Neuronal stem cell (in vitro differentiated cells): Measurements from ENCODE around the gene CLIP4.

ENCODE experiments used
- DNase-seq: peaks from one replicate; pipeline ENCODE4 v3.0.0-alpha.2; 2013; ENCODE audit warnings: low spot score
- H2AFZ ChIP-seq: one replicate; pipeline ENCODE4 v1.6.1; 2013; ENCODE audit warnings: mild to moderate bottlenecking, low read length, inconsistent platforms
- H2AK5ac ChIP-seq: 2 replicates; pipeline ENCODE4 v1.6.1; 2013; ENCODE audit warnings: low read depth, mild to moderate bottlenecking, inconsistent platforms, low read length, moderate library complexity, mixed read lengths
- H2BK120ac ChIP-seq: 2 replicates; pipeline ENCODE4 v1.6.1; 2013; ENCODE audit warnings: low read depth, mild to moderate bottlenecking, inconsistent platforms, low read length, moderate library complexity, mixed read lengths
- H2BK12ac ChIP-seq: one replicate; pipeline ENCODE4 v1.6.1; 2013; ENCODE audit warnings: low read length, inconsistent platforms
- H2BK15ac ChIP-seq: 2 replicates; pipeline ENCODE4 v1.6.1; 2013; ENCODE audit warnings: mild to moderate bottlenecking, low read length, inconsistent platforms, mixed read lengths
- H2BK5ac ChIP-seq: one replicate; pipeline ENCODE4 v1.6.1; 2013; ENCODE audit warnings: inconsistent platforms, mild to moderate bottlenecking, low read length, moderate library complexity
- H3K14ac ChIP-seq: one replicate; pipeline ENCODE4 v1.6.1; 2013; ENCODE audit warnings: low read length, inconsistent platforms
- H3K18ac ChIP-seq: 2 replicates; pipeline ENCODE4 v1.6.1; 2013; ENCODE audit warnings: low read length, inconsistent platforms
- H3K23ac ChIP-seq: 2 replicates; pipeline ENCODE4 v1.6.1; 2013; ENCODE audit warnings: low read depth, mild to moderate bottlenecking, mixed read lengths, low read length, inconsistent platforms; ENCODE audit not compliant: poor library complexity
- H3K27ac ChIP-seq: replicated peaks from 3 replicates; pipeline ENCODE4 v1.5.1; 2013; ENCODE audit warnings: low read length, inconsistent platforms
- H3K27me3 ChIP-seq, 3 experiments: 2 replicates each; pipeline ENCODE4 v1.6.1; 2013; ENCODE audit warnings: low read length in 3 of 3, mild to moderate bottlenecking in 2 of 3, inconsistent platforms in 1 of 3, low read depth in 1 of 3, mixed read lengths in 1 of 3, moderate library complexity in 1 of 3; ENCODE audit not compliant: control insufficient read depth in 3 of 3, insufficient read depth in 3 of 3
- H3K36me3 ChIP-seq, 2 donors: replicated peaks in 1 of 2; 2 replicates each; pipeline ENCODE4 v1.6.1; 2013; ENCODE audit warnings: low read length in 2 of 2; ENCODE audit not compliant: control insufficient read depth in 2 of 2, insufficient read depth in 2 of 2
- H3K4ac ChIP-seq: 2 replicates; pipeline ENCODE4 v1.6.1; 2013; ENCODE audit warnings: inconsistent platforms, mild to moderate bottlenecking, low read length, moderate library complexity
- H3K4me1 ChIP-seq, 2 donors: 1 replicate in 1 of 2; 2 replicates in 1 of 2; pipeline ENCODE4 v1.6.1; 2013; ENCODE audit warnings: low read length in 2 of 2, low read depth in 1 of 2; ENCODE audit not compliant: control insufficient read depth in 2 of 2, insufficient read depth in 1 of 2
- H3K4me2 ChIP-seq: one replicate; pipeline ENCODE4 v1.6.1; 2013; ENCODE audit warnings: mild to moderate bottlenecking, low read length, inconsistent platforms; ENCODE audit not compliant: insufficient read depth, poor library complexity, severe bottlenecking
- H3K4me3 ChIP-seq, 2 donors: 2 replicates each; pipeline ENCODE4 v1.5.1; 2013; ENCODE audit warnings: low read length in 2 of 2, mild to moderate bottlenecking in 2 of 2, inconsistent platforms in 1 of 2, moderate library complexity in 1 of 2
- H3K79me1 ChIP-seq: one replicate; pipeline ENCODE4 v1.6.1; 2013; ENCODE audit warnings: low read depth, mild to moderate bottlenecking, inconsistent platforms, low read length, moderate library complexity
- H3K9ac ChIP-seq: one replicate; pipeline ENCODE4 v1.6.1; 2013; ENCODE audit warnings: mild to moderate bottlenecking, low read depth, low read length, inconsistent platforms; ENCODE audit not compliant: poor library complexity
- H3K9me3 ChIP-seq, 2 donors: replicated peaks in 1 of 2; 2 replicates each; pipeline versions ENCODE3 to v1.6.1; 2013; ENCODE audit warnings: low read length in 2 of 2, mild to moderate bottlenecking in 2 of 2, inconsistent platforms in 1 of 2, low read depth in 1 of 2, mixed read lengths in 1 of 2, moderate library complexity in 1 of 2; ENCODE audit not compliant: control insufficient read depth in 2 of 2, insufficient read depth in 1 of 2
- H4K8ac ChIP-seq: one replicate; pipeline ENCODE4 v1.6.1; 2013; ENCODE audit warnings: low read depth, mild to moderate bottlenecking, inconsistent platforms, low read length, moderate library complexity
- H4K91ac ChIP-seq: one replicate; pipeline ENCODE4 v1.6.1; 2013; ENCODE audit warnings: low read length, low read depth, mild to moderate bottlenecking, inconsistent platforms; ENCODE audit not compliant: poor library complexity
- WGBS, 2 donors: extraction: QIAGEN DNeasy Blood & Tissue Kit; methylation state at CpG; one replicate each; pipeline ENCODE4 v1.1.7; 2013; ENCODE audit warnings: missing lambda C conversion rate in 2 of 2, mixed read lengths in 1 of 2; ENCODE audit not compliant: insufficient read length in 2 of 2, insufficient replicate concordance in 1 of 2; ENCODE audit errors: extremely low coverage in 2 of 2; 5-methylcytosine and 5-hydroxymethylcytosine counted together

The CLIP4 gene

DNA sequence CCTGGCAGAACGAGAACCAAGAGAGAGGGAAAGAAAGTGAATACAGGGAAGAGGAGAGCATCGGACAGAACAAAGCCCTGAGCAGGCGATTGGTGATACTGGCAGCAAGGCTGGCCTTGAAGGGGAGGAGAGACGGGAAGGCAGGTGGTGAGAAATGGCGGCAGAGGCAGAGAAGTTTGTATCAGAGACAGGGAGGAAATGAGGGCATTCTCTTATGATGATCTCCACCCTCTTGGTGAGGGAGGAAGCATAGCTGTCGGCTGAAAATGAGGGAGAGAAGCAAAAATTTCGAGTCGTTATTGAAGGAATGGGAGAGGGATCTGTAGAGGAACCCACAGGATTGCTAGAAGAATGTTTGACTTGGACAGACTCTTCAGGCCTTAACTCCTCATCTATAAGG is 80.6 kb downstream of the CLIP4 start:
- Histone ChIP-seq H3K4me2 (no peak overlapping the region), H3K4me3 (no peak overlapping the region), H2BK12ac (no peak overlapping the region), H4K8ac (no peak overlapping the region), H3K4me1 (no peaks in the 10 kb centered on the region), H3K9me3 (no peaks in the 10 kb centered on the region), H3K18ac (no peak overlapping the region), H3K27ac (no peak overlapping the region), H3K14ac (no peak overlapping the region), H4K91ac (no peak overlapping the region), H3K36me3 (peaks cover 0 to 25% of the 10 kb centered on the region in 2 donors), H3K79me1 (no peaks in the 10 kb centered on the region), H2BK5ac (no peak overlapping the region), H3K9ac (no peak overlapping the region), H3K23ac (no peak overlapping the region), H2AFZ (no peak overlapping the region), H3K27me3 (no peaks in the 10 kb centered on the region), H2BK120ac (no peak overlapping the region), H2BK15ac (no peak overlapping the region), H3K4ac (no peak overlapping the region), H2AK5ac (no peak overlapping the region)
- no peak for DNase-seq
- WGBS, 2 donors = no CpG with 5 or more reads among the region's 8 CpGs

DNA sequence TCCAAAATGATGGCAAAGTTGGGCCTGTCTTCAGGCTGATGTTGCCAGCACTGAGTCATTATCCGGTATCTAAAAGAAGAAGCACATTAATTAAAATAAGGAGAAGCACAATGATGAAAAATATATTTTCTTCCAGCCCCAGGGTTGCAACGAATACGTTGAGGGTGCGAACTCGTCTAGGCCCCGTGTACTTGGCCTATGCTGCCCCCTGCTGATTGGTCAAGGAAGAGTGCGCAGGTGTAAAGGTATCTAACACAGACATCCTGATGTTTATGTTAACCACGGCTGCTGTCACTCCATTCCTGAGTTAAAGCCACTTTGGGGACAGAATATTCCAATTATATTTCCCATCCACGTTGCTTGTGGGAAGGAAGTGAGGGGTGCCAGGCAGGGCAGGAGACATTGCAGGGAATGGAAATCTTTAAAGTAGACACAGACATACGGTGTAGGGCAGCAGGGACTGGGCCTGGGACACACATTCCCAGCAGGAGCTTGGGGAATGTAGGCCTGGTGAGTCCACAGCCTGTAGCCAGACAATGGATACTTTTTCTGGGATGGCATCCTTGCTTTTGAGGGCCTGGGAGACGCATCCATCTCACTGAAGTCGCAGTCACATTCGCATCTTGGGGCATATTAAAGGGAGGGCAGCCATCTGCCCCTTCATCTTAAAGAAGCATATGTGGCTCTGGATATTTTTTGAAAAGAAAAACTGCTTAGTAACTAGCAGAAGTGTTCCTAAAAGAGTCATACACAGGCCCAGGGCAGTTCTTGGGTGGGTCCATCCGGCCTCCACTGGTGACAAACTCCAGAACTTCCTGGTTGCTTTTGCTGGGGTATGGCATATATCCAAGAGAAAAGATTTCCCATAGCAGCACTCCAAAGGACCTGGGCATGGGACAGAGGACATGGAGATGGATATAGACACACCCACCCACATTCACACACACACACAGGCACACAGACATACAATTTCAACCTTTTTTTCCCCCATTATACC is 81.9 kb downstream of the CLIP4 start:
- peaks cover 0 to 1% of the 10 kb centered on the region in 2 donors for H3K4me1 ChIP-seq
- no peaks in the 10 kb centered on the region for H3K27me3 ChIP-seq
- H3K14ac ChIP-seq = no peak overlapping the region
- no peak overlapping the region for H3K4me2 ChIP-seq
- H2BK15ac ChIP-seq = no peak overlapping the region
- no peak overlapping the region for H2BK5ac ChIP-seq
- H3K4ac ChIP-seq = no peak overlapping the region
- no peak overlapping the region for H3K27ac ChIP-seq
- H3K4me3 ChIP-seq = no peak overlapping the region
- no peak overlapping the region for H3K23ac ChIP-seq
- H3K18ac ChIP-seq = no peak overlapping the region
- peak; percentile 72 for DNase-seq
- no peak overlapping the region for H2BK120ac ChIP-seq
- H3K79me1 ChIP-seq = no peaks in the 10 kb centered on the region
- no CpG with 5 or more reads among the region's 14 CpGs for WGBS, 2 donors
- H2AFZ ChIP-seq = no peak overlapping the region
- no peaks in the 10 kb centered on the region for H3K9me3 ChIP-seq
- no peak overlapping the region for H4K8ac ChIP-seq
- H3K9ac ChIP-seq = no peak overlapping the region
- no peak overlapping the region for H4K91ac ChIP-seq
- H2BK12ac ChIP-seq = no peak overlapping the region
- H2AK5ac ChIP-seq = no peak overlapping the region
- H3K36me3 ChIP-seq = peaks cover 0 to 25% of the 10 kb centered on the region in 2 donors

DNA sequence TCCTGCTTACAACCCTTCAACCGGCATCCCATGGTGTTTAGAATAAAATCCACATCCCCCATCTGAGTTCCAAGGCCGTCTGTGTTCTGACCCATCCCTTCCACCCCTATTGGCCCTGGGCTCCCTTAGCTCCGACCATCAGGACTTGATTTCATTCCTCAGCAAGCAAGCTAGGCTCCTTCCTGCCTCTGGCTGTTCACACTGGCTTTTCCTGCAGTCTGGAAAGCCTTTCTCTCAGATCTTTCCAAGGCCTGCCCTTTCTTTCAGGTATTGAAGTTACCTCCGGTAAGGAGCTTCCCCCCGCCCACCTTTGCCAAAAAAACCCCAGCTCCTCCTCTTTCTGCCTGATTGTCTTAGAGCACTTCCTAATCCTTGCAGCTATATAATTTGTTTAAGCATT is 86.8 kb downstream of the CLIP4 start:
- Histone ChIP-seq H3K27me3 (no peaks in the 10 kb centered on the region), H3K4me3 (no peak overlapping the region), H2BK15ac (no peak overlapping the region), H2BK120ac (no peak overlapping the region), H3K36me3 (peaks cover 0 to 9% of the 10 kb centered on the region in 2 donors), H3K9ac (no peak overlapping the region), H4K8ac (no peak overlapping the region), H2AFZ (no peak overlapping the region), H3K4ac (no peak overlapping the region), H2BK12ac (no peak overlapping the region), H3K27ac (no peak overlapping the region), H4K91ac (no peak overlapping the region), H3K79me1 (no peaks in the 10 kb centered on the region), H3K4me2 (no peak overlapping the region), H3K9me3 (no peaks in the 10 kb centered on the region), H2AK5ac (no peak overlapping the region), H3K4me1 (peaks cover 2 to 3% of the 10 kb centered on the region in 2 donors), H3K14ac (no peak overlapping the region), H3K23ac (no peak overlapping the region), H3K18ac (no peak overlapping the region), H2BK5ac (no peak overlapping the region)
- WGBS, 2 donors = no CpG with 5 or more reads among the region's 5 CpGs
- no peak for DNase-seq

DNA sequence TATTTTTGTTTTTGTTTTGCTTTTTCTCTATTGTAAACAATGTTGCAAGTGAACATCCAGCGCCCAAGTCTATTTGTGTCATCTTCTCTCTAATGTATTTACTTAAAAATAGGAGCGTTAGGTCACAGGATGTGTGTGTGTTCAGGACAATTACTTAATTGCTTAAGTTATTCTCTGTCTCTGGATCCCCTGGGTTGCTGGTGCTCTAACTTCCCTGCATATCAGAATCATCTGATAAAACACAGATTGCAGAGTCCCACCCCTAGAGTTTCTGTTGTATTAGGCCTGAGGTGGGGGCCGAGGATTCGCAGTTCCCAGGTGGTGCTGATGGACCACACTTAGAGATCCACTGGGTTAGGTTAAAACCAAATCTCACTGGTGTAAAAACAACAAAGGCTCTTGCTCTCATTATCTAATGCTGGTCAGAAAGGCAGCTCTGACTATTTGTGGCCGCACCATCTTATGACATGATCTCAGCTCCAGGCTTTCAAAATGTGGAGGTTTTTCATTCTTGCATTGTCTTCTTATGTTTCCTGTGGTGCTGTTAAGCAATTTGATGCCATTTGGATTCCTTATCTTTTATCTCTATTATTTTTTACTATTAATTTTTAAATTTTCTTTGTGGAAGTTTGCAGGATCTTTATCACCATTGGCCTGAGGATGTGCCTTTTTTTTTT is 87.7 kb downstream of the CLIP4 start:
- Histone ChIP-seq H2BK12ac (no peak overlapping the region), H3K27me3 (no peaks in the 10 kb centered on the region), H2AK5ac (no peak overlapping the region), H3K4me2 (no peak overlapping the region), H4K91ac (no peak overlapping the region), H3K4me3 (no peak overlapping the region), H2BK5ac (no peak overlapping the region), H3K79me1 (no peaks in the 10 kb centered on the region), H2BK120ac (no peak overlapping the region), H3K9me3 (no peaks in the 10 kb centered on the region), H3K9ac (no peak overlapping the region), H2AFZ (no peak overlapping the region), H3K36me3 (peaks cover 0 to 18% of the 10 kb centered on the region in 2 donors), H3K14ac (no peak overlapping the region), H2BK15ac (no peak overlapping the region), H3K23ac (no peak overlapping the region), H3K4me1 (peaks cover 2 to 3% of the 10 kb centered on the region in 2 donors), H3K4ac (no peak overlapping the region), H3K27ac (no peak overlapping the region), H3K18ac (no peak overlapping the region), H4K8ac (no peak overlapping the region)
- no peak for DNase-seq
- WGBS, 2 donors = no CpG with 5 or more reads among the region's 5 CpGs
